Stimulated activated naive B cell treated with anti-CD40 and anti-IgM and Interleukin-4, amounts not matched to agents 10 μg/mL and 1 μg/mL and 100 μg/mL, for 72 hours (primary cell): ENCODE data around the gene ACTL6B.

Experiments used
- ATAC-seq, 2 donors: fragments of 150-1000 bp; cut with Tn5 transposase; replicated peaks; 2 replicates each; pipeline ENCODE4 v1.10.0; 2021; ENCODE audit warnings: moderate library complexity in 1 of 2
- DNase-seq: peaks from one replicate; pipeline ENCODE4 v3.0.0; 2021
- H3K27ac Mint-ChIP-seq: one replicate; pipeline ENCODE4 v1.8.0; 2022; ENCODE audit warnings: mild to moderate bottlenecking, mixed read lengths
- H3K27me3 Mint-ChIP-seq, 2 donors: one replicate each; pipeline ENCODE4 v1.8.0; 2022; ENCODE audit warnings: mixed read lengths in 2 of 2
- H3K36me3 Mint-ChIP-seq, 2 donors: one replicate each; pipeline ENCODE4 v1.8.0; 2022; ENCODE audit warnings: mixed read lengths in 2 of 2, mild to moderate bottlenecking in 1 of 2
- H3K4me1 Mint-ChIP-seq, 2 donors: one replicate each; pipeline ENCODE4 v1.8.0; 2022; ENCODE audit warnings: mixed read lengths in 2 of 2, mild to moderate bottlenecking in 1 of 2
- H3K4me3 Mint-ChIP-seq, 2 donors: one replicate each; pipeline ENCODE4 v1.8.0; 2022; ENCODE audit warnings: mild to moderate bottlenecking in 2 of 2, mixed read lengths in 2 of 2, moderate library complexity in 1 of 2
- H3K9me3 Mint-ChIP-seq, 2 donors: one replicate each; pipeline ENCODE4 v1.8.0; 2022; ENCODE audit warnings: mixed read lengths in 2 of 2, mild to moderate bottlenecking in 1 of 2

ACTL6B gene

GRCh38 chr7:100679129-100679926 lies 23.1 kb upstream of the ACTL6B start:
- H3K9me3 Mint-ChIP-seq, result no peaks in the 10 kb centered on the region
- H3K27ac Mint-ChIP-seq, result peak overlapping the region; percentile 48
- no peak for DNase-seq
- peaks cover 15 to 44% of the 10 kb centered on the region in 2 donors for H3K4me1 Mint-ChIP-seq
- H3K4me3 Mint-ChIP-seq, result peak overlapping the region; percentile 12 to 21
- H3K27me3 Mint-ChIP-seq, result no peaks in the 10 kb centered on the region
- peaks cover 29 to 47% of the 10 kb centered on the region in 2 donors for H3K36me3 Mint-ChIP-seq
- ATAC-seq, result no peak

GRCh38 chr7:100678291-100678984 lies 22.2 kb upstream of the ACTL6B start:
- Mint-ChIP-seq H3K4me3 (peak overlapping the region; percentile 26 to 71), H3K27ac (peak overlapping the region; percentile 85), H3K36me3 (peaks cover 28 to 49% of the 10 kb centered on the region in 2 donors), H3K9me3 (no peaks in the 10 kb centered on the region), H3K27me3 (no peaks in the 10 kb centered on the region), H3K4me1 (peaks cover 15 to 45% of the 10 kb centered on the region in 2 donors)
- ATAC-seq (no peak), DNase-seq (no peak)

- ATAC-seq (no peak), DNase-seq (no peak)
- Mint-ChIP-seq H3K36me3 (peaks cover 25 to 46% of the 10 kb centered on the region in 2 donors), H3K9me3 (no peaks in the 10 kb centered on the region), H3K27me3 (no peaks in the 10 kb centered on the region), H3K4me3 (peak overlapping the region in 1 of 2 donors; percentile 71), H3K4me1 (peaks cover 16 to 51% of the 10 kb centered on the region in 2 donors), H3K27ac (peak overlapping the region; percentile 90)
These were observed 21.3 kb upstream of the ACTL6B start for GRCh38 chr7:100677308-100678267.

GRCh38 chr7:100676501-100677306 lies 20.5 kb upstream of the ACTL6B start:
- peak overlapping the region; percentile 84 to 85 for H3K4me3 Mint-ChIP-seq
- no peaks in the 10 kb centered on the region for H3K27me3 Mint-ChIP-seq
- no peak for DNase-seq
- peak overlapping the region; percentile 90 for H3K27ac Mint-ChIP-seq
- peaks cover 16 to 47% of the 10 kb centered on the region in 2 donors for H3K4me1 Mint-ChIP-seq
- H3K9me3 Mint-ChIP-seq, result no peaks in the 10 kb centered on the region
- H3K36me3 Mint-ChIP-seq, result peaks cover 24 to 45% of the 10 kb centered on the region in 2 donors
- ATAC-seq, result no peak

- H3K27me3 Mint-ChIP-seq, result no peaks in the 10 kb centered on the region
- peaks cover 16 to 42% of the 10 kb centered on the region in 2 donors for H3K4me1 Mint-ChIP-seq
- DNase-seq, result peak; percentile 81
- peak; percentile 49 to 51 for ATAC-seq
- H3K27ac Mint-ChIP-seq, result peak overlapping the region; percentile 81
- H3K4me3 Mint-ChIP-seq, result peak overlapping the region; percentile 84 to 85
- peaks cover 21 to 41% of the 10 kb centered on the region in 2 donors for H3K36me3 Mint-ChIP-seq
- H3K9me3 Mint-ChIP-seq, result no peaks in the 10 kb centered on the region
These were observed 19.5 kb upstream of the ACTL6B start for GRCh38 chr7:100675581-100676350.

- Mint-ChIP-seq H3K4me3 (peak overlapping the region; percentile 92 to 97), H3K27ac (peak overlapping the region; percentile 81), H3K4me1 (peaks cover 16 to 35% of the 10 kb centered on the region in 2 donors), H3K27me3 (no peaks in the 10 kb centered on the region), H3K9me3 (no peaks in the 10 kb centered on the region), H3K36me3 (peaks cover 19 to 35% of the 10 kb centered on the region in 2 donors)
- ATAC-seq (no peak), DNase-seq (no peak)
These were observed 18.8 kb upstream of the ACTL6B start for GRCh38 chr7:100675105-100675451.

- Mint-ChIP-seq H3K36me3 (peaks cover 16 to 30% of the 10 kb centered on the region in 2 donors), H3K27ac (peak overlapping the region; percentile 97), H3K4me1 (peaks cover 16 to 30% of the 10 kb centered on the region in 2 donors), H3K4me3 (peak overlapping the region; percentile 92 to 97), H3K9me3 (no peaks in the 10 kb centered on the region), H3K27me3 (no peaks in the 10 kb centered on the region)
- ATAC-seq, result no peak
- DNase-seq, result no peak
These were observed 18.3 kb upstream of the ACTL6B start for GRCh38 chr7:100674411-100675104.

- Mint-ChIP-seq H3K27me3 (no peaks in the 10 kb centered on the region), H3K9me3 (no peaks in the 10 kb centered on the region), H3K4me3 (peak overlapping the region; percentile 92 to 97), H3K27ac (peak overlapping the region; percentile 97), H3K36me3 (peaks cover 13 to 25% of the 10 kb centered on the region in 2 donors), H3K4me1 (peaks cover 16 to 25% of the 10 kb centered on the region in 2 donors)
- ATAC-seq (no peak), DNase-seq (no peak)
These were observed 17.7 kb upstream of the ACTL6B start for GRCh38 chr7:100673942-100674410.

- DNase-seq (peak; percentile 98), ATAC-seq (peak; percentile 67 to 73)
- H3K36me3 Mint-ChIP-seq, result peaks cover 11 to 23% of the 10 kb centered on the region in 2 donors
- H3K4me3 Mint-ChIP-seq, result peak within 1 kb of the TSS; percentile 92 to 97
- peak within 1 kb of the TSS; percentile 98 for H3K27ac Mint-ChIP-seq
- peaks cover 15 to 22% of the 10 kb centered on the region in 2 donors for H3K4me1 Mint-ChIP-seq
- peaks cover 0 to under 1% of the 10 kb centered on the region in 2 donors for H3K27me3 Mint-ChIP-seq
- no peaks in the 10 kb centered on the region for H3K9me3 Mint-ChIP-seq
These were observed 17.2 kb upstream of the ACTL6B start, which contains the start of gene GNB2 for GRCh38 chr7:100673302-100673941. TSS of gene GNB2 (plus strand) at chr7:100673740. CDS start at chr7:100676266, 2,526 bp downstream.

GRCh38 chr7:100671353-100672327 lies 15.4 kb upstream of the ACTL6B start:
- ATAC-seq (no peak), DNase-seq (no peak)
- peaks cover 6 to 13% of the 10 kb centered on the region in 2 donors for H3K36me3 Mint-ChIP-seq
- H3K27me3 Mint-ChIP-seq, result peaks cover 0 to 12% of the 10 kb centered on the region in 2 donors
- H3K9me3 Mint-ChIP-seq, result no peaks in the 10 kb centered on the region
- H3K27ac Mint-ChIP-seq, result no peak overlapping the region
- peaks cover 11 to 20% of the 10 kb centered on the region in 2 donors for H3K4me1 Mint-ChIP-seq
- H3K4me3 Mint-ChIP-seq, result no peak overlapping the region

GRCh38 chr7:100670074-100670473 lies 13.8 kb upstream of the ACTL6B start:
- no peaks in the 10 kb centered on the region for H3K9me3 Mint-ChIP-seq
- DNase-seq, result no peak
- no peak overlapping the region for H3K27ac Mint-ChIP-seq
- peaks cover 2 to 9% of the 10 kb centered on the region in 2 donors for H3K36me3 Mint-ChIP-seq
- no peak overlapping the region for H3K4me3 Mint-ChIP-seq
- H3K27me3 Mint-ChIP-seq, result peaks cover 0 to 12% of the 10 kb centered on the region in 2 donors
- H3K4me1 Mint-ChIP-seq, result peaks cover 6 to 15% of the 10 kb centered on the region in 2 donors
- no peak for ATAC-seq
